H9 (cell line): Measurements from ENCODE around the gene HMX1. TPM values are rescaled to one million over a fixed set of nuclear protein-coding genes. Genes with fewer than 3 reads are reported as not detected.

ENCODE experiments used
- DNase-seq: peaks from one replicate; pipeline ENCODE4 v3.0.0-alpha.2; 2017
- H2AFZ ChIP-seq: one replicate; pipeline ENCODE4 v1.6.1; 2013; ENCODE audit warnings: mild to moderate bottlenecking, low read length, control low read depth, moderate library complexity
- H2AK5ac ChIP-seq: 2 replicates; pipeline ENCODE4 v1.6.1; 2013; ENCODE audit warnings: low read length, control low read depth, mixed read lengths; ENCODE audit not compliant: insufficient read length
- H2BK120ac ChIP-seq: one replicate; pipeline ENCODE4 v1.6.1; 2013; ENCODE audit warnings: low read depth, mild to moderate bottlenecking, low read length, control low read depth, inconsistent platforms; ENCODE audit not compliant: poor library complexity, severe bottlenecking
- H2BK12ac ChIP-seq: 2 replicates; pipeline ENCODE4 v1.6.1; 2013; ENCODE audit warnings: low read length, control low read depth, mixed read lengths, low read depth; ENCODE audit not compliant: insufficient read length
- H2BK15ac ChIP-seq: 2 replicates; pipeline ENCODE4 v1.6.1; 2013; ENCODE audit warnings: low read depth, low read length, control low read depth
- H2BK20ac ChIP-seq: one replicate; pipeline ENCODE4 v1.6.1; 2013; ENCODE audit warnings: low read depth, mild to moderate bottlenecking, low read length, control low read depth, inconsistent platforms; ENCODE audit not compliant: poor library complexity, severe bottlenecking
- H2BK5ac ChIP-seq: 2 replicates; pipeline ENCODE4 v1.6.1; 2013; ENCODE audit warnings: low read length, control low read depth, mixed read lengths; ENCODE audit not compliant: insufficient read length
- H3K14ac ChIP-seq: 2 replicates; pipeline ENCODE4 v1.6.1; 2013; ENCODE audit warnings: low read length, control low read depth; ENCODE audit not compliant: insufficient read depth
- H3K18ac ChIP-seq: 2 replicates; pipeline ENCODE4 v1.6.1; 2013; ENCODE audit warnings: low read depth, mild to moderate bottlenecking, mixed read lengths, low read length, control low read depth; ENCODE audit not compliant: insufficient read length
- H3K23ac ChIP-seq: 2 replicates; pipeline ENCODE4 v1.6.1; 2013; ENCODE audit warnings: low read length, control low read depth, mixed read lengths, low read depth; ENCODE audit not compliant: insufficient read length
- H3K23me2 ChIP-seq: 2 replicates; pipeline ENCODE4 v1.6.1; 2013; ENCODE audit warnings: low read depth, mild to moderate bottlenecking, mixed read lengths, low read length, control low read depth; ENCODE audit not compliant: insufficient read length, poor library complexity, severe bottlenecking
- H3K27ac ChIP-seq: 2 replicates; pipeline ENCODE4 v1.5.1; 2013; ENCODE audit warnings: low read length, control low read depth, mixed read lengths, low read depth; ENCODE audit not compliant: insufficient read length
- H3K27me3 ChIP-seq: 2 replicates; pipeline ENCODE4 v1.6.1; 2013; ENCODE audit warnings: low read length, control low read depth, inconsistent platforms; ENCODE audit not compliant: insufficient read depth
- H3K4ac ChIP-seq: 2 replicates; pipeline ENCODE4 v1.6.1; 2013; ENCODE audit warnings: low read depth, mild to moderate bottlenecking, control low read depth, inconsistent platforms, low read length, moderate library complexity
- H3K4me1 ChIP-seq: 2 replicates; pipeline ENCODE4 v1.6.1; 2013; ENCODE audit warnings: low read length, control low read depth, inconsistent platforms; ENCODE audit not compliant: insufficient read depth
- H3K4me2 ChIP-seq: 2 replicates; pipeline ENCODE4 v1.6.1; 2013; ENCODE audit warnings: low read length, control low read depth, mixed read lengths; ENCODE audit not compliant: insufficient read length, insufficient read depth
- H3K56ac ChIP-seq: 2 replicates; pipeline ENCODE4 v1.6.1; 2013; ENCODE audit warnings: low read depth, mild to moderate bottlenecking, mixed read lengths, low read length, control low read depth; ENCODE audit not compliant: insufficient read length
- H3K79me1 ChIP-seq: 2 replicates; pipeline ENCODE4 v1.6.1; 2013; ENCODE audit warnings: low read depth, mild to moderate bottlenecking, moderate library complexity, low read length, control low read depth, inconsistent platforms; ENCODE audit not compliant: insufficient read depth, poor library complexity, severe bottlenecking
- H3K79me2 ChIP-seq: 2 replicates; pipeline ENCODE4 v1.6.1; 2013; ENCODE audit warnings: low read length, control low read depth, inconsistent platforms; ENCODE audit not compliant: insufficient read depth
- H3K9ac ChIP-seq: 2 replicates; pipeline ENCODE4 v1.6.1; 2013; ENCODE audit warnings: low read length, control low read depth, mixed read lengths; ENCODE audit not compliant: insufficient read length; ENCODE audit errors: extremely low read depth
- H3K9me3 ChIP-seq: one replicate; pipeline ENCODE4 v1.6.1; 2013; ENCODE audit warnings: low read depth, low read length, inconsistent platforms; ENCODE audit not compliant: control insufficient read depth
- H3T11ph ChIP-seq: one replicate; pipeline ENCODE4 v1.6.1; 2013; ENCODE audit warnings: mild to moderate bottlenecking, low read length, control low read depth, inconsistent platforms
- H4K20me1 ChIP-seq: one replicate; pipeline ENCODE4 v1.6.1; 2013; ENCODE audit not compliant: control insufficient read depth, insufficient read length, insufficient read depth
- H4K5ac ChIP-seq: 2 replicates; pipeline ENCODE4 v1.6.1; 2013; ENCODE audit warnings: low read depth, mild to moderate bottlenecking, mixed read lengths, low read length, control low read depth; ENCODE audit not compliant: insufficient read length
- H4K8ac ChIP-seq: replicated peaks from 2 replicates; pipeline ENCODE4 v1.6.1; 2013; ENCODE audit warnings: low read length, control low read depth, mixed read lengths, low read depth; ENCODE audit not compliant: insufficient read length
- H4K91ac ChIP-seq: 2 replicates; pipeline ENCODE4 v1.6.1; 2013; ENCODE audit warnings: low read depth, mild to moderate bottlenecking, moderate library complexity, mixed read lengths, low read length, control low read depth; ENCODE audit not compliant: insufficient read length
- H3K27ac Mint-ChIP-seq, 3 experiments: 2 replicates in 2 of 3; 3 replicates in 1 of 3; pipeline ENCODE4 v1.8.0; 2020 to 2021; ENCODE audit warnings: mixed read lengths in 3 of 3, mild to moderate bottlenecking in 1 of 3, moderate library complexity in 1 of 3
- H3K27me3 Mint-ChIP-seq: 2 replicates; pipeline ENCODE4 v1.8.0; 2021; ENCODE audit warnings: low read depth, mild to moderate bottlenecking, moderate library complexity, mixed read lengths
- H3K36me3 Mint-ChIP-seq, 3 experiments: 2 replicates in 2 of 3; 3 replicates in 1 of 3; pipeline ENCODE4 v1.8.0; 2020 to 2021; ENCODE audit warnings: low read depth in 3 of 3, mixed read lengths in 3 of 3; ENCODE audit not compliant: insufficient read depth in 1 of 3
- H3K4me1 Mint-ChIP-seq, 2 experiments: 2 replicates each; pipeline ENCODE4 v1.8.0; 2020; ENCODE audit warnings: mixed read lengths in 2 of 2
- H3K4me3 Mint-ChIP-seq, 2 experiments: 2 replicates in 1 of 2; 3 replicates in 1 of 2; pipeline ENCODE4 v1.8.0; 2020 to 2021; ENCODE audit warnings: mild to moderate bottlenecking in 2 of 2, mixed read lengths in 2 of 2, moderate library complexity in 1 of 2
- H3K9me3 Mint-ChIP-seq, 2 experiments: 2 replicates in 1 of 2; 3 replicates in 1 of 2; pipeline ENCODE4 v1.8.0; 2020; ENCODE audit warnings: mild to moderate bottlenecking in 2 of 2, mixed read lengths in 2 of 2, moderate library complexity in 1 of 2
- whole genome bisulfite sequencing: extraction: QIAGEN DNeasy Blood & Tissue Kit; methylation state at CpG from one replicate; pipeline ENCODE4 v1.1.7; 2013; ENCODE audit warnings: missing lambda C conversion rate, low lambda C conversion rate, mixed read lengths; ENCODE audit not compliant: insufficient read length; ENCODE audit errors: extremely low coverage; 5-methylcytosine and 5-hydroxymethylcytosine counted together
- total RNA-seq: library from RNA; stranded (reverse); gene quantifications from 2 replicates; pipeline ENCODE4 v1.2.1, GENCODE V29; 2021
- TF ChIP-seq, protein P1 (sequence below): fragments of 200-600 bp; sonication (generic); conservative IDR thresholded peaks from 3 replicates; pipeline ENCODE4 v1.8.0; 2021; ENCODE audit warnings: antibody characterized with exemption, mild to moderate bottlenecking

Gene HMX1
- total RNA-seq, 1 experiment from 2014 or later = 0.26 TPM

DNA sequence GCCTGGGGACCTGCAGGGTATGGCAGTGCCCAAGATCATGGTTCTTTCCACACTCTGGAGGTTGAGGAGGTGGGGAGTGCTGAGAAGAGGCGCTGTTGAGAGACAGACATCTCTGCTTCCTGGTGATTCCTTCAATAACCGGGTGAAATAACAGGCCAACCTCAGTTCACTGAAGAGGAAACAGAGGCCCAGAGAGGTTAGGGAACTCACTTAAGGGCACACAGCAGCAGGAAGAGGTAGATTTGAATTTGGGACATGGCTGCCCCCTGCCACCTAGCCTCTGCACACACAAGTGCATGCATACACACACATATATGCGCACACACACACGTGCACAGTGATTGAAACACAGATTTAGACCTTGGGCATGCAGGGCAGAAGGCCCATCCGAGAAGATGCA lies 24.9 kb upstream of the HMX1 start:
- H3K9me3 ChIP-seq = peaks cover 6% of the 10 kb centered on the region
- Mint-ChIP-seq H3K4me1 (peaks cover 18 to 40% of the 10 kb centered on the region in 2 experiments), H3K27me3 (peaks cover 94% of the 10 kb centered on the region), H3K36me3 (peaks cover 0 to 5% (median 1%) of the 10 kb centered on the region in 3 experiments; a peak in 3 of 7 replicates), H3K4me3 (no peak overlapping the region), H3K27ac (no peak overlapping the region), H3K9me3 (peaks cover 9 to 12% of the 10 kb centered on the region in 2 experiments)
- no peak overlapping the region for H3K27ac ChIP-seq
- no peak overlapping the region for H2BK120ac ChIP-seq
- no peaks in the 10 kb centered on the region for H4K20me1 ChIP-seq
- no peak overlapping the region for H3K18ac ChIP-seq
- no CpG with 5 or more reads among the region's 5 CpGs for WGBS
- H2BK15ac ChIP-seq = no peak overlapping the region
- DNase-seq = no peak
- no peaks in the 10 kb centered on the region for H3K79me1 ChIP-seq
- H3K56ac ChIP-seq = no peak overlapping the region
- peaks cover 40% of the 10 kb centered on the region for H3K27me3 ChIP-seq
- no peak overlapping the region for H2BK5ac ChIP-seq
- H2BK12ac ChIP-seq = no peak overlapping the region
- H4K91ac ChIP-seq = no peak overlapping the region
- peaks cover 5% of the 10 kb centered on the region; the same call in 1 of the 2 replicates for H3K4me1 ChIP-seq
- H4K5ac ChIP-seq = no peak overlapping the region
- H3K4ac ChIP-seq = no peak overlapping the region
- no peak overlapping the region for H3K9ac ChIP-seq
- no peak overlapping the region for H2AK5ac ChIP-seq
- TF ChIP-seq, protein P1, sequence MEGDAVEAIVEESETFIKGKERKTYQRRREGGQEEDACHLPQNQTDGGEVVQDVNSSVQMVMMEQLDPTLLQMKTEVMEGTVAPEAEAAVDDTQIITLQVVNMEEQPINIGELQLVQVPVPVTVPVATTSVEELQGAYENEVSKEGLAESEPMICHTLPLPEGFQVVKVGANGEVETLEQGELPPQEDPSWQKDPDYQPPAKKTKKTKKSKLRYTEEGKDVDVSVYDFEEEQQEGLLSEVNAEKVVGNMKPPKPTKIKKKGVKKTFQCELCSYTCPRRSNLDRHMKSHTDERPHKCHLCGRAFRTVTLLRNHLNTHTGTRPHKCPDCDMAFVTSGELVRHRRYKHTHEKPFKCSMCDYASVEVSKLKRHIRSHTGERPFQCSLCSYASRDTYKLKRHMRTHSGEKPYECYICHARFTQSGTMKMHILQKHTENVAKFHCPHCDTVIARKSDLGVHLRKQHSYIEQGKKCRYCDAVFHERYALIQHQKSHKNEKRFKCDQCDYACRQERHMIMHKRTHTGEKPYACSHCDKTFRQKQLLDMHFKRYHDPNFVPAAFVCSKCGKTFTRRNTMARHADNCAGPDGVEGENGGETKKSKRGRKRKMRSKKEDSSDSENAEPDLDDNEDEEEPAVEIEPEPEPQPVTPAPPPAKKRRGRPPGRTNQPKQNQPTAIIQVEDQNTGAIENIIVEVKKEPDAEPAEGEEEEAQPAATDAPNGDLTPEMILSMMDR = no peak
- no peak overlapping the region for H2AFZ ChIP-seq
- H4K8ac ChIP-seq = no peak overlapping the region
- no peaks in the 10 kb centered on the region for H3K79me2 ChIP-seq
- no peak overlapping the region for H2BK20ac ChIP-seq
- peaks cover 6% of the 10 kb centered on the region for H3K23me2 ChIP-seq
- no peak overlapping the region for H3K14ac ChIP-seq
- no peak overlapping the region for H3T11ph ChIP-seq
- H3K4me2 ChIP-seq = no peak overlapping the region
- H3K23ac ChIP-seq = no peak overlapping the region
